H1 (cell line): ENCODE results near the gene AP1S1. TPM values are rescaled to one million over a fixed set of nuclear protein-coding genes. Genes with fewer than 3 reads are reported as not detected.

ENCODE experiments used
- CTCF ChIA-PET: fragments of 300-600 bp; sonication (Branson Sonifier 250); formaldehyde crosslinking; loops from one replicate; lab custom pipeline; 2021; ENCODE audit not compliant: partially characterized antibody; lab: Charles Lee
- POLR2A ChIA-PET: fragments of 300-600 bp; sonication (Branson Sonifier 250); formaldehyde crosslinking; loops from one replicate; lab custom pipeline; 2021; ENCODE audit warnings: inconsistent platforms; ENCODE audit not compliant: partially characterized antibody; lab: Charles Lee
- DNase-seq, 2 experiments: peaks; one replicate each; pipeline versions ENCODE4 v3.0.0 to v3.0.0-alpha.2; 2010 to 2022; ENCODE audit warnings: low spot score in 2 of 2, low read depth in 1 of 2, mixed read lengths in 1 of 2
- FAIRE-seq: peaks from 2 replicates; lab custom pipeline; 2011; peaks lifted over from hg19 to GRCh38; lab: Jason Lieb, UNC
- H2AFZ ChIP-seq: 2 replicates; pipeline ENCODE4 v1.8.1; 2012; ENCODE audit warnings: low read length, inconsistent platforms
- H2AK5ac ChIP-seq: 2 replicates; pipeline ENCODE4 v1.6.1; 2013; ENCODE audit warnings: low read depth, low read length
- H2BK120ac ChIP-seq: replicated peaks from 2 replicates; pipeline ENCODE3; 2013; ENCODE audit warnings: low read depth, low read length, inconsistent platforms
- H2BK12ac ChIP-seq: 2 replicates; pipeline ENCODE4 v1.6.1; 2013; ENCODE audit warnings: low read depth, low read length
- H2BK15ac ChIP-seq: 2 replicates; pipeline ENCODE4 v1.6.1; 2013; ENCODE audit warnings: low read length
- H2BK20ac ChIP-seq: 2 replicates; pipeline ENCODE4 v1.6.1; 2013; ENCODE audit warnings: low read length
- H2BK5ac ChIP-seq: 2 replicates; pipeline ENCODE4 v1.6.1; 2013; ENCODE audit warnings: low read depth, low read length
- H3K14ac ChIP-seq: 2 replicates; pipeline ENCODE4 v1.6.1; 2013; ENCODE audit warnings: inconsistent platforms; ENCODE audit not compliant: insufficient read length
- H3K18ac ChIP-seq: 2 replicates; pipeline ENCODE4 v1.6.1; 2013; ENCODE audit warnings: low read length; ENCODE audit errors: extremely low read depth
- H3K23ac ChIP-seq: 2 replicates; pipeline ENCODE4 v1.6.1; 2013; ENCODE audit warnings: inconsistent platforms; ENCODE audit not compliant: insufficient read length
- H3K23me2 ChIP-seq: 2 replicates; pipeline ENCODE4 v1.6.1; 2013; ENCODE audit warnings: low read depth, low read length
- H3K27ac ChIP-seq: 2 replicates; pipeline ENCODE4 v1.6.1; 2011; ENCODE audit warnings: low read depth, low read length, inconsistent platforms
- H3K27me3 ChIP-seq, 4 experiments: replicated peaks in 1 of 4; 1 replicate in 1 of 4; 2 replicates in 3 of 4; pipeline versions ENCODE4 v1.6.1 to v1.8.1; 2011 to 2013; ENCODE audit warnings: low read length in 3 of 4, mild to moderate bottlenecking in 3 of 4, inconsistent platforms in 2 of 4, mixed read lengths in 2 of 4, moderate library complexity in 1 of 4; ENCODE audit not compliant: control insufficient read depth in 3 of 4, insufficient read depth in 3 of 4; ENCODE audit errors: extremely low read depth in 1 of 4
- H3K36me3 ChIP-seq, 4 experiments: 2 replicates each; pipeline versions ENCODE4 v1.6.1 to v1.8.1; 2011 to 2013; ENCODE audit warnings: mild to moderate bottlenecking in 4 of 4, low read length in 3 of 4, moderate library complexity in 2 of 4, control low read depth in 1 of 4, inconsistent platforms in 1 of 4; ENCODE audit not compliant: insufficient read depth in 4 of 4, control insufficient read depth in 2 of 4
- H3K4ac ChIP-seq: replicated peaks from 2 replicates; pipeline ENCODE3; 2013; ENCODE audit warnings: low read length, low read depth, mixed read lengths, inconsistent platforms; ENCODE audit not compliant: insufficient read length
- H3K4me1 ChIP-seq, 4 experiments: replicated peaks in 1 of 4; 1 replicate in 1 of 4; 2 replicates in 3 of 4; pipeline versions ENCODE4 v1.6.1 to v1.8.1; 2011 to 2013; ENCODE audit warnings: low read length in 3 of 4, inconsistent platforms in 2 of 4, mixed read lengths in 1 of 4; ENCODE audit not compliant: insufficient read depth in 4 of 4, control insufficient read depth in 3 of 4
- H3K4me2 ChIP-seq, 2 experiments: 2 replicates each; pipeline versions ENCODE4 v1.6.1 to v1.8.1; 2011 to 2013; ENCODE audit warnings: low read depth in 2 of 2, low read length in 2 of 2, control low read depth in 1 of 2, inconsistent platforms in 1 of 2, mild to moderate bottlenecking in 1 of 2; ENCODE audit not compliant: insufficient read depth in 1 of 2
- H3K4me3 ChIP-seq, 4 experiments: fragments of 200-600, 300-600 bp in 1 of 4; sonication (generic), shearing (Covaris generic), sonication (Bioruptor Twin) in 1 of 4; 2 replicates each; pipeline versions ENCODE4 v1.5.1 to v1.8.1; 2011 to 2016; ENCODE audit warnings: low read length in 4 of 4, low read depth in 3 of 4, control low read depth in 2 of 4, inconsistent platforms in 2 of 4, mild to moderate bottlenecking in 2 of 4, mixed read lengths in 1 of 4, moderate library complexity in 1 of 4; ENCODE audit not compliant: insufficient read depth in 2 of 4; ENCODE audit errors: extremely low read depth in 1 of 4
- H3K56ac ChIP-seq: replicated peaks from 2 replicates; pipeline ENCODE3; 2013; ENCODE audit warnings: low read depth, mild to moderate bottlenecking, mixed read lengths, low read length, inconsistent platforms; ENCODE audit not compliant: insufficient read length
- H3K79me1 ChIP-seq: 2 replicates; pipeline ENCODE4 v1.6.1; 2013; ENCODE audit warnings: low read depth, low read length, control low read depth
- H3K79me2 ChIP-seq, 2 experiments: 2 replicates each; pipeline versions ENCODE4 v1.6.1 to v1.8.1; 2012 to 2013; ENCODE audit warnings: low read length in 2 of 2, mild to moderate bottlenecking in 2 of 2, inconsistent platforms in 1 of 2; ENCODE audit not compliant: insufficient read depth in 2 of 2, control insufficient read depth in 1 of 2
- H3K9ac ChIP-seq, 4 experiments: replicated peaks in 1 of 4; 1 replicate in 1 of 4; 2 replicates in 3 of 4; pipeline versions ENCODE4 v1.6.1 to v1.8.1; 2011 to 2013; ENCODE audit warnings: low read depth in 3 of 4, low read length in 3 of 4, control low read depth in 2 of 4, mild to moderate bottlenecking in 2 of 4, moderate library complexity in 2 of 4, inconsistent platforms in 1 of 4; ENCODE audit errors: extremely low read depth in 1 of 4
- H3K9me3 ChIP-seq, 2 experiments: 2 replicates each; pipeline versions ENCODE4 v1.6.1 to v1.8.1; 2012 to 2013; ENCODE audit warnings: mild to moderate bottlenecking in 2 of 2, moderate library complexity in 2 of 2, control low read depth in 1 of 2, inconsistent platforms in 1 of 2, low read depth in 1 of 2, low read length in 1 of 2, mixed read lengths in 1 of 2; ENCODE audit not compliant: insufficient read depth in 2 of 2
- H4K20me1 ChIP-seq, 2 experiments: replicated peaks in 1 of 2; 2 replicates each; pipeline versions ENCODE3 to v1.8.1; 2011 to 2013; ENCODE audit warnings: inconsistent platforms in 2 of 2, low read length in 2 of 2, mild to moderate bottlenecking in 1 of 2; ENCODE audit not compliant: insufficient read depth in 2 of 2, control insufficient read depth in 1 of 2
- H4K5ac ChIP-seq: 2 replicates; pipeline ENCODE4 v1.6.1; 2013; ENCODE audit warnings: low read length, low read depth, mixed read lengths, inconsistent platforms; ENCODE audit not compliant: insufficient read length
- H4K8ac ChIP-seq: 2 replicates; pipeline ENCODE4 v1.8.0; 2013; ENCODE audit warnings: mild to moderate bottlenecking, moderate library complexity, low read length, inconsistent platforms; ENCODE audit not compliant: insufficient read depth; ENCODE audit errors: extremely low read depth
- H4K91ac ChIP-seq: replicated peaks from 2 replicates; pipeline ENCODE3; 2013; ENCODE audit warnings: low read length, mixed read lengths, inconsistent platforms; ENCODE audit not compliant: insufficient read length
- RXRA ChIP-seq: IDR thresholded peaks from 2 replicates; pipeline ENCODE4 v1.6.1; 2011; ENCODE audit warnings: low read depth, mild to moderate bottlenecking, low read length, moderate library complexity; ENCODE audit not compliant: insufficient read depth
- WGBS, 2 experiments: shearing (Covaris generic) in 1 of 2; methylation state at CpG; one replicate each; pipeline versions ENCODE4 v1.1.6 to v1.1.7; 2013 to 2015; ENCODE audit warnings: low lambda C conversion rate in 2 of 2, mixed read lengths in 2 of 2, inconsistent platforms in 1 of 2, low coverage in 1 of 2, missing lambda C conversion rate in 1 of 2; ENCODE audit not compliant: insufficient replicate concordance in 2 of 2, insufficient coverage in 1 of 2, insufficient read length in 1 of 2; ENCODE audit errors: extremely low coverage in 1 of 2, missing lambda C conversion rate in 1 of 2; 5-methylcytosine and 5-hydroxymethylcytosine counted together
- polyA plus RNA-seq, 7 experiments: library from polyadenylated mRNA; depleted of rRNA in 3 of 7; stranded (reverse) in 5 of 7; unstranded in 2 of 7; fragments of >200 nt in 5 of 7; fragments of 200-250 nt in 2 of 7; gene quantifications; 1 replicate in 5 of 7; 2 replicates in 1 of 7; 4 replicates in 1 of 7; pipeline versions ENCODE4 v1.2.1 to v1.2.3, GENCODE V29; 2011 to 2013; ENCODE audit warnings: missing spikeins in 2 of 7, mixed read lengths in 2 of 7
- total RNA-seq: library from RNA; stranded (reverse); fragmentation: NEBNext Ultra II Directional; extraction: Animal tissue kit (Norgen Biotek cat#: 25700); gene quantifications from 2 replicates; pipeline ENCODE4 v1.2.1, GENCODE V29; 2021

Gene AP1S1
- total and polyA plus RNA-seq, 2 of the 8 experiments (the other 6 are each of a cell fraction or from before 2014, with no cell fraction given), result 56.1 to 59.3 TPM

DNA sequence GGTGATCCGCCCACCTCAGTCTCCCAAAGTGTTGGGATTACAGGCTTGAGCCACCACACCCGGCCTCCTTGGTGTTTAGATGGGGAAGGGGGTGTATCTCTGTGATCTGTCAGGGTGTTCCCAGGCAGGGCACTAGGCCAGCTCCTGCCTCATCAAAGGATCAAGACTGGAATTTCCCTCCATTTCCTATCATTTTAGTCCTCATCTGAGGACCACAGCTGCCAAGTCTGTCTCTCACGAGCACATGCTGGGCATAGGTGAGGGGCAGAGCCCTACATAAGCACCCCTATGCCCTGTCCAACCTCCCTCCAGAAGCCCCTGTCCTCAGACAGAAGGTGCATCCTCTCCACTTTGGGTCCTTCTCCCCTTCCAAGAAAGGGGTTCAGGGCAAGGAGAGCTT lies 49.5 kb upstream of the AP1S1 start:
- H2AFZ ChIP-seq, result no peak overlapping the region
- H3K9ac ChIP-seq, result no peak overlapping the region
- H4K5ac ChIP-seq, result no peak overlapping the region
- H3K23me2 ChIP-seq, result 0 out of 2 replicates have a peak, but pooled peaks cover 3% of the 10 kb centered on the region
- H3K14ac ChIP-seq, result no peak overlapping the region
- H3K4ac ChIP-seq, result no peak overlapping the region
- no peak overlapping the region for H4K91ac ChIP-seq
- H2BK5ac ChIP-seq, result no peak overlapping the region
- WGBS, 2 experiments, result 87% methylated on average over 3 of the region's 3 CpGs; no CpG with 5 or more reads in 1 of the 2 experiments
- no peak overlapping the region for H4K8ac ChIP-seq
- no peak overlapping the region for H3K23ac ChIP-seq
- no peaks in the 10 kb centered on the region for H3K79me2 ChIP-seq
- no peak for DNase-seq
- no peaks in the 10 kb centered on the region for H3K27me3 ChIP-seq
- no peak overlapping the region for H3K56ac ChIP-seq
- H2AK5ac ChIP-seq, result 0 out of 2 replicates have a peak overlapping the region, but pooled peaks have one; percentile 86
- H3K9me3 ChIP-seq, result no peaks in the 10 kb centered on the region
- H3K18ac ChIP-seq, result no peak overlapping the region
- TF ChIP-seq RXRA, result no peak
- no peaks in the 10 kb centered on the region for H3K79me1 ChIP-seq
- no peak overlapping the region for H2BK120ac ChIP-seq
- H2BK20ac ChIP-seq, result no peak overlapping the region
- ChIA-PET CTCF (interaction anchor here (0.6 to 2.4 kb wide), 7 partner anchors 9 to 211 kb away, joined by 3 to 11 read pairs (median 3); no protein-coding TSS in a partner anchor), POLR2A (interaction anchor here (1.1 to 1.6 kb wide), 2 partner anchors 10 to 22 kb away, joined by 3 to 5 read pairs; partner anchors contain the start of gene SERPINE1)
- 0 out of 2 replicates have a peak overlapping the region, but pooled peaks have one; percentile 65 for H2BK15ac ChIP-seq
- H3K36me3 ChIP-seq, result no peaks in the 10 kb centered on the region
- peaks cover 0 to 13% (median 8%) of the 10 kb centered on the region in 4 experiments; a peak in 6 of 7 replicates for H3K4me1 ChIP-seq
- 0 out of 2 replicates have a peak overlapping the region, but pooled peaks have one; percentile 33 for H2BK12ac ChIP-seq
- H3K27ac ChIP-seq, result no peak overlapping the region
- no peaks in the 10 kb centered on the region for H4K20me1 ChIP-seq
- no peak overlapping the region for H3K4me3 ChIP-seq
- no peak for FAIRE-seq
- H3K4me2 ChIP-seq, result no peak overlapping the region
